GM23338 (cell line): ENCODE measurements around the gene NOSTRIN. TPM values are rescaled to one million over a fixed set of nuclear protein-coding genes. Genes with fewer than 3 reads are reported as not detected.

Experiments used
- ATAC-seq: fragments of 200-7000 bp; cut with Tn5 transposase; 3 replicates; pipeline ENCODE4 v1.9.1; 2020
- DNase-seq: peaks from one replicate; pipeline ENCODE4 v3.0.0-alpha.2; 2015; ENCODE audit warnings: low spot score
- H2AFZ ChIP-seq: fragments of 200-600 bp; sonication (generic); 2 replicates; pipeline ENCODE4 v1.8.0; 2016; ENCODE audit warnings: antibody characterized with exemption, mild to moderate bottlenecking, moderate library complexity
- H3F3A ChIP-seq: fragments of 200-600 bp; sonication (generic); replicated peaks from 2 replicates; pipeline ENCODE4 v1.8.0; 2017; ENCODE audit warnings: antibody characterized with exemption, mixed run types, low read depth
- H3K27ac ChIP-seq: fragments of 200-600 bp; sonication (generic); 2 replicates; pipeline ENCODE4 v1.6.1; 2016; ENCODE audit warnings: low read depth
- H3K27me3 ChIP-seq: fragments of 200-600 bp; sonication (generic); 2 replicates; pipeline ENCODE4 v1.8.0; 2016; ENCODE audit warnings: mild to moderate bottlenecking, mixed run types, moderate library complexity; ENCODE audit not compliant: insufficient read depth
- H3K36me3 ChIP-seq: fragments of 200-600 bp; sonication (generic); 2 replicates; pipeline ENCODE4 v1.8.0; 2016; ENCODE audit warnings: mild to moderate bottlenecking; ENCODE audit not compliant: insufficient read depth
- H3K4me1 ChIP-seq: fragments of 200-600 bp; sonication (generic); 2 replicates; pipeline ENCODE4 v1.8.0; 2016; ENCODE audit warnings: mild to moderate bottlenecking, moderate library complexity; ENCODE audit not compliant: insufficient read depth
- H3K4me2 ChIP-seq: fragments of 200-600 bp; sonication (generic); 2 replicates; pipeline ENCODE4 v1.7.1; 2017; ENCODE audit warnings: mixed run types
- H3K4me3 ChIP-seq: fragments of 200-600 bp; sonication (generic); 2 replicates; pipeline ENCODE4 v1.6.1; 2016; ENCODE audit warnings: mixed run types
- H3K79me2 ChIP-seq: fragments of 200-600 bp; sonication (generic); replicated peaks from 2 replicates; pipeline ENCODE4 v1.8.0; 2017; ENCODE audit warnings: mild to moderate bottlenecking; ENCODE audit not compliant: insufficient read depth
- H3K9me2 ChIP-seq: fragments of 200-600 bp; sonication (generic); 2 replicates; pipeline ENCODE4 v1.8.0; 2017; ENCODE audit not compliant: insufficient read depth
- H4K20me1 ChIP-seq: fragments of 200-600 bp; sonication (generic); replicated peaks from 2 replicates; pipeline ENCODE4 v1.8.0; 2017; ENCODE audit warnings: mild to moderate bottlenecking; ENCODE audit not compliant: insufficient read depth
- H3K27ac Mint-ChIP-seq: 2 replicates; pipeline ENCODE4 v1.8.0; 2020; ENCODE audit warnings: inconsistent platforms, mild to moderate bottlenecking, moderate library complexity, mixed read lengths
- H3K27me3 Mint-ChIP-seq: 3 replicates; pipeline ENCODE4 v1.8.0; 2022; ENCODE audit warnings: low read depth, mild to moderate bottlenecking, moderate library complexity, mixed read lengths, inconsistent platforms; ENCODE audit not compliant: insufficient read depth, poor library complexity
- H3K36me3 Mint-ChIP-seq: 3 replicates; pipeline ENCODE4 v1.8.0; 2021; ENCODE audit warnings: low read depth, mild to moderate bottlenecking, inconsistent platforms, moderate library complexity, mixed read lengths
- H3K4me1 Mint-ChIP-seq: 3 replicates; pipeline ENCODE4 v1.8.0; 2020; ENCODE audit warnings: mild to moderate bottlenecking, inconsistent platforms, mixed read lengths
- H3K4me3 Mint-ChIP-seq: 3 replicates; pipeline ENCODE4 v1.8.0; 2021; ENCODE audit warnings: moderate library complexity, mild to moderate bottlenecking, inconsistent platforms, mixed read lengths
- H3K9me3 Mint-ChIP-seq: 3 replicates; pipeline ENCODE4 v1.8.0; 2020; ENCODE audit warnings: moderate library complexity, mild to moderate bottlenecking, inconsistent platforms, mixed read lengths
- CREB1 ChIP-seq: fragments of 250-450 bp; sonication (Bioruptor Pico); IDR thresholded peaks from 2 replicates; pipeline ENCODE4 v1.5.0; 2020; ENCODE audit warnings: low read depth, mild to moderate bottlenecking, moderate library complexity
- EZH2 ChIP-seq: fragments of 200-600 bp; sonication (generic); IDR thresholded peaks from one replicate; pipeline ENCODE4 v1.8.0; 2017; ENCODE audit warnings: antibody characterized with exemption, mild to moderate bottlenecking, low read depth; ENCODE audit not compliant: unreplicated experiment
- EZH2phosphoT487 ChIP-seq: fragments of 200-600 bp; sonication (generic); IDR thresholded peaks from one replicate; pipeline ENCODE4 v1.8.1; 2018; ENCODE audit warnings: antibody characterized with exemption; ENCODE audit not compliant: unreplicated experiment
- NANOG ChIP-seq: IDR thresholded peaks from 2 replicates; pipeline ENCODE4 v1.6.1; 2016; ENCODE audit warnings: antibody characterized with exemption, borderline replicate concordance
- POLR2AphosphoS5 ChIP-seq: IDR thresholded peaks from 2 replicates; pipeline ENCODE4 v1.6.1; 2016; ENCODE audit warnings: antibody characterized with exemption, low read depth
- STAT1 ChIP-seq: IDR thresholded peaks from one replicate; pipeline ENCODE4 v1.6.1; 2016; ENCODE audit warnings: antibody characterized with exemption; ENCODE audit not compliant: unreplicated experiment
- ZNF114 ChIP-seq: fragments of 250-450 bp; sonication (Bioruptor Pico); IDR thresholded peaks from 2 replicates; pipeline ENCODE4 v1.5.0; 2020; ENCODE audit warnings: mild to moderate bottlenecking, moderate library complexity
- ZNF331 ChIP-seq: fragments of 250-450 bp; sonication (Bioruptor Pico); IDR thresholded peaks from 2 replicates; pipeline ENCODE4 v1.5.0; 2020; ENCODE audit warnings: low read depth, mild to moderate bottlenecking, moderate library complexity
- long read RNA-seq: library from polyadenylated mRNA; unstranded; transcript quantifications from one replicate; pipeline ENCODE4 v2.0.0, GENCODE V29; 2020; ENCODE audit not compliant: unreplicated experiment
- polyA plus RNA-seq: library from polyadenylated mRNA; unstranded; fragments of >200 nt; fragmentation: Nextera tagmentation; extraction: Ambion mirVana; gene quantifications from 2 replicates; pipeline ENCODE4 v1.2.1, GENCODE V29; 2016
- total RNA-seq: library from RNA; depleted of rRNA; stranded (reverse); fragments of >200 nt; shearing (Covaris generic); gene quantifications from 2 replicates; pipeline ENCODE4 v1.2.3, GENCODE V29; 2014; rRNA removed
- TF ChIP-seq, protein P1 (sequence below): IDR thresholded peaks from 2 replicates; pipeline ENCODE4 v1.6.1; 2016; ENCODE audit warnings: antibody characterized with exemption
- TF ChIP-seq, protein P2 (sequence below), 2 experiments: fragments of 200-600 bp in 1 of 2; sonication (generic) in 1 of 2; conservative IDR thresholded peaks; 2 replicates each; pipeline versions ENCODE4 v1.5.1 to v1.6.1; 2016 to 2017; ENCODE audit warnings: antibody characterized with exemption in 2 of 2, low read depth in 2 of 2, mild to moderate bottlenecking in 2 of 2, moderate library complexity in 1 of 2
- TF ChIP-seq, protein P3 (sequence below): fragments of 250-450 bp; sonication (Bioruptor Pico); IDR thresholded peaks from 2 replicates; pipeline ENCODE4 v1.5.0; 2020; ENCODE audit warnings: mild to moderate bottlenecking, moderate library complexity

NOSTRIN gene, protein sequence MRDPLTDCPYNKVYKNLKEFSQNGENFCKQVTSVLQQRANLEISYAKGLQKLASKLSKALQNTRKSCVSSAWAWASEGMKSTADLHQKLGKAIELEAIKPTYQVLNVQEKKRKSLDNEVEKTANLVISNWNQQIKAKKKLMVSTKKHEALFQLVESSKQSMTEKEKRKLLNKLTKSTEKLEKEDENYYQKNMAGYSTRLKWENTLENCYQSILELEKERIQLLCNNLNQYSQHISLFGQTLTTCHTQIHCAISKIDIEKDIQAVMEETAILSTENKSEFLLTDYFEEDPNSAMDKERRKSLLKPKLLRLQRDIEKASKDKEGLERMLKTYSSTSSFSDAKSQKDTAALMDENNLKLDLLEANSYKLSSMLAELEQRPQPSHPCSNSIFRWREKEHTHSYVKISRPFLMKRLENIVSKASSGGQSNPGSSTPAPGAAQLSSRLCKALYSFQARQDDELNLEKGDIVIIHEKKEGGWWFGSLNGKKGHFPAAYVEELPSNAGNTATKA
- total RNA-seq (not detected in 2 replicates), polyA plus RNA-seq (0.92 and 1.8 TPM in 2 replicates)
- long read RNA-seq = 0 reads

DNA sequence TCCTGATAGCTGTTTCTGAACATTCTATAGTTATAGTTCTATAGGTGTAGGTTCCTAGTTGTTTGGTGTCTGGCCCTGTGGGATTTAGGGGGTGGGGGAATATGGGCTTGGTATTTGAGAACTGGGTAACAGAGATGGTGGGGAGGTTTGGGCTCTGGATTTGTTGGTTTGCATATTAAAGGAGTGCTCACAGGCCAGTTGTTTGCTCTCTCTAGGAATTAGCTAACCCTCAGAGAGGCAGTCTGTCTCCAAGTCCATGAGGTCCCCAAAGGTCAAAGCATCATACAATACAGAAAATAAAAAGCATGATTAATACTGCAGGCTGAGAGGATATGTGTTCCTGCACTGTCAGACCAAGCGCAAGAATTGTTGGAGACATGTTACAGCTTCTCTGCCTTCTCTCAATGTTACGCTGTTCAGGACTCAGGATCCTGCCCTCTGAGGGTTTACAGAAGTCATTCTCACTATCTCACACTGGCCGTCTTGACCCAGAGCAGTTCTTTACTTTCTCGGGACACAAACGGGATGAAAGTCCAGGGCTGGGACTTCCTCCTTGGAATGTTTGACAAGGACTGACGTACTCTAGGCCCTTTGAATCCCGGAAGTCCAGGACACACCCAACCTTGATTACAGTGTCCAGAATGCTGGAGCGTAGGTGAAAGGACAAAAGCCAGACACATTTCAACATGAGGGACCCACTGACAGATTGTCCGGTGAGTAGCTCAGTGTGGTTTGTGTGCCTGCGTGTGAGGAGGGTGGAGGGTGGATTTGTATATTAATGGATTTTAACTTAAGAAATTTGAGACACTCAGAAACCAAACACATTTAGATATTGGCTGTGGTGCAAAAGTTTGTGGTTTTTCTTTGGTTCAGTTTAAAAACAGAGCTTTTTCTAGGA is at the start of gene NOSTRIN:
Gene NOSTRIN (plus strand): TSS at position 677 of the 898 bp plus-strand sequence. CDS start 10 bp downstream, at position 687.
- Mint-ChIP-seq H3K36me3 (no peaks in the 10 kb centered on the region), H3K4me3 (no peak within 1 kb of the TSS), H3K27ac (no peak within 1 kb of the TSS), H3K27me3 (peaks cover 2% of the 10 kb centered on the region), H3K4me1 (peaks cover 44% of the 10 kb centered on the region), H3K9me3 (no peaks in the 10 kb centered on the region)
- no peaks in the 10 kb centered on the region for H3F3A ChIP-seq
- H3K4me2 ChIP-seq = peak within 1 kb of the TSS; percentile 16; the same call in 1 of the 2 replicates
- H3K27ac ChIP-seq = no peak within 1 kb of the TSS
- H3K27me3 ChIP-seq = no peaks in the 10 kb centered on the region
- peaks cover 39% of the 10 kb centered on the region for H3K4me1 ChIP-seq
- H3K4me3 ChIP-seq = no peak within 1 kb of the TSS
- H4K20me1 ChIP-seq = no peaks in the 10 kb centered on the region
- H3K79me2 ChIP-seq = no peaks in the 10 kb centered on the region
- H3K9me2 ChIP-seq = peaks cover 12% of the 10 kb centered on the region; the same call in 1 of the 2 replicates
- ATAC-seq (peak; percentile 63), DNase-seq (no peak)
- peak within 1 kb of the TSS; percentile 74 for H2AFZ ChIP-seq
- no peaks in the 10 kb centered on the region for H3K36me3 ChIP-seq
- TF ChIP-seq STAT1 = no peak
- TF ChIP-seq, protein P1, sequence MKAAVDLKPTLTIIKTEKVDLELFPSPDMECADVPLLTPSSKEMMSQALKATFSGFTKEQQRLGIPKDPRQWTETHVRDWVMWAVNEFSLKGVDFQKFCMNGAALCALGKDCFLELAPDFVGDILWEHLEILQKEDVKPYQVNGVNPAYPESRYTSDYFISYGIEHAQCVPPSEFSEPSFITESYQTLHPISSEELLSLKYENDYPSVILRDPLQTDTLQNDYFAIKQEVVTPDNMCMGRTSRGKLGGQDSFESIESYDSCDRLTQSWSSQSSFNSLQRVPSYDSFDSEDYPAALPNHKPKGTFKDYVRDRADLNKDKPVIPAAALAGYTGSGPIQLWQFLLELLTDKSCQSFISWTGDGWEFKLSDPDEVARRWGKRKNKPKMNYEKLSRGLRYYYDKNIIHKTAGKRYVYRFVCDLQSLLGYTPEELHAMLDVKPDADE = no peak
- TF ChIP-seq CREB1 (CRISPR knock-in tag) = no peak
- TF ChIP-seq NANOG = no peak
- no peak for TF ChIP-seq ZNF331 (CRISPR knock-in tag)
- TF ChIP-seq EZH2 = no peak
- TF ChIP-seq, protein P2, sequence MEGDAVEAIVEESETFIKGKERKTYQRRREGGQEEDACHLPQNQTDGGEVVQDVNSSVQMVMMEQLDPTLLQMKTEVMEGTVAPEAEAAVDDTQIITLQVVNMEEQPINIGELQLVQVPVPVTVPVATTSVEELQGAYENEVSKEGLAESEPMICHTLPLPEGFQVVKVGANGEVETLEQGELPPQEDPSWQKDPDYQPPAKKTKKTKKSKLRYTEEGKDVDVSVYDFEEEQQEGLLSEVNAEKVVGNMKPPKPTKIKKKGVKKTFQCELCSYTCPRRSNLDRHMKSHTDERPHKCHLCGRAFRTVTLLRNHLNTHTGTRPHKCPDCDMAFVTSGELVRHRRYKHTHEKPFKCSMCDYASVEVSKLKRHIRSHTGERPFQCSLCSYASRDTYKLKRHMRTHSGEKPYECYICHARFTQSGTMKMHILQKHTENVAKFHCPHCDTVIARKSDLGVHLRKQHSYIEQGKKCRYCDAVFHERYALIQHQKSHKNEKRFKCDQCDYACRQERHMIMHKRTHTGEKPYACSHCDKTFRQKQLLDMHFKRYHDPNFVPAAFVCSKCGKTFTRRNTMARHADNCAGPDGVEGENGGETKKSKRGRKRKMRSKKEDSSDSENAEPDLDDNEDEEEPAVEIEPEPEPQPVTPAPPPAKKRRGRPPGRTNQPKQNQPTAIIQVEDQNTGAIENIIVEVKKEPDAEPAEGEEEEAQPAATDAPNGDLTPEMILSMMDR (conservative IDR thresholded peaks at IDR 0.05; ENCODE audit: low read depth in 2 of 2) = no peak
- TF ChIP-seq, protein P3, sequence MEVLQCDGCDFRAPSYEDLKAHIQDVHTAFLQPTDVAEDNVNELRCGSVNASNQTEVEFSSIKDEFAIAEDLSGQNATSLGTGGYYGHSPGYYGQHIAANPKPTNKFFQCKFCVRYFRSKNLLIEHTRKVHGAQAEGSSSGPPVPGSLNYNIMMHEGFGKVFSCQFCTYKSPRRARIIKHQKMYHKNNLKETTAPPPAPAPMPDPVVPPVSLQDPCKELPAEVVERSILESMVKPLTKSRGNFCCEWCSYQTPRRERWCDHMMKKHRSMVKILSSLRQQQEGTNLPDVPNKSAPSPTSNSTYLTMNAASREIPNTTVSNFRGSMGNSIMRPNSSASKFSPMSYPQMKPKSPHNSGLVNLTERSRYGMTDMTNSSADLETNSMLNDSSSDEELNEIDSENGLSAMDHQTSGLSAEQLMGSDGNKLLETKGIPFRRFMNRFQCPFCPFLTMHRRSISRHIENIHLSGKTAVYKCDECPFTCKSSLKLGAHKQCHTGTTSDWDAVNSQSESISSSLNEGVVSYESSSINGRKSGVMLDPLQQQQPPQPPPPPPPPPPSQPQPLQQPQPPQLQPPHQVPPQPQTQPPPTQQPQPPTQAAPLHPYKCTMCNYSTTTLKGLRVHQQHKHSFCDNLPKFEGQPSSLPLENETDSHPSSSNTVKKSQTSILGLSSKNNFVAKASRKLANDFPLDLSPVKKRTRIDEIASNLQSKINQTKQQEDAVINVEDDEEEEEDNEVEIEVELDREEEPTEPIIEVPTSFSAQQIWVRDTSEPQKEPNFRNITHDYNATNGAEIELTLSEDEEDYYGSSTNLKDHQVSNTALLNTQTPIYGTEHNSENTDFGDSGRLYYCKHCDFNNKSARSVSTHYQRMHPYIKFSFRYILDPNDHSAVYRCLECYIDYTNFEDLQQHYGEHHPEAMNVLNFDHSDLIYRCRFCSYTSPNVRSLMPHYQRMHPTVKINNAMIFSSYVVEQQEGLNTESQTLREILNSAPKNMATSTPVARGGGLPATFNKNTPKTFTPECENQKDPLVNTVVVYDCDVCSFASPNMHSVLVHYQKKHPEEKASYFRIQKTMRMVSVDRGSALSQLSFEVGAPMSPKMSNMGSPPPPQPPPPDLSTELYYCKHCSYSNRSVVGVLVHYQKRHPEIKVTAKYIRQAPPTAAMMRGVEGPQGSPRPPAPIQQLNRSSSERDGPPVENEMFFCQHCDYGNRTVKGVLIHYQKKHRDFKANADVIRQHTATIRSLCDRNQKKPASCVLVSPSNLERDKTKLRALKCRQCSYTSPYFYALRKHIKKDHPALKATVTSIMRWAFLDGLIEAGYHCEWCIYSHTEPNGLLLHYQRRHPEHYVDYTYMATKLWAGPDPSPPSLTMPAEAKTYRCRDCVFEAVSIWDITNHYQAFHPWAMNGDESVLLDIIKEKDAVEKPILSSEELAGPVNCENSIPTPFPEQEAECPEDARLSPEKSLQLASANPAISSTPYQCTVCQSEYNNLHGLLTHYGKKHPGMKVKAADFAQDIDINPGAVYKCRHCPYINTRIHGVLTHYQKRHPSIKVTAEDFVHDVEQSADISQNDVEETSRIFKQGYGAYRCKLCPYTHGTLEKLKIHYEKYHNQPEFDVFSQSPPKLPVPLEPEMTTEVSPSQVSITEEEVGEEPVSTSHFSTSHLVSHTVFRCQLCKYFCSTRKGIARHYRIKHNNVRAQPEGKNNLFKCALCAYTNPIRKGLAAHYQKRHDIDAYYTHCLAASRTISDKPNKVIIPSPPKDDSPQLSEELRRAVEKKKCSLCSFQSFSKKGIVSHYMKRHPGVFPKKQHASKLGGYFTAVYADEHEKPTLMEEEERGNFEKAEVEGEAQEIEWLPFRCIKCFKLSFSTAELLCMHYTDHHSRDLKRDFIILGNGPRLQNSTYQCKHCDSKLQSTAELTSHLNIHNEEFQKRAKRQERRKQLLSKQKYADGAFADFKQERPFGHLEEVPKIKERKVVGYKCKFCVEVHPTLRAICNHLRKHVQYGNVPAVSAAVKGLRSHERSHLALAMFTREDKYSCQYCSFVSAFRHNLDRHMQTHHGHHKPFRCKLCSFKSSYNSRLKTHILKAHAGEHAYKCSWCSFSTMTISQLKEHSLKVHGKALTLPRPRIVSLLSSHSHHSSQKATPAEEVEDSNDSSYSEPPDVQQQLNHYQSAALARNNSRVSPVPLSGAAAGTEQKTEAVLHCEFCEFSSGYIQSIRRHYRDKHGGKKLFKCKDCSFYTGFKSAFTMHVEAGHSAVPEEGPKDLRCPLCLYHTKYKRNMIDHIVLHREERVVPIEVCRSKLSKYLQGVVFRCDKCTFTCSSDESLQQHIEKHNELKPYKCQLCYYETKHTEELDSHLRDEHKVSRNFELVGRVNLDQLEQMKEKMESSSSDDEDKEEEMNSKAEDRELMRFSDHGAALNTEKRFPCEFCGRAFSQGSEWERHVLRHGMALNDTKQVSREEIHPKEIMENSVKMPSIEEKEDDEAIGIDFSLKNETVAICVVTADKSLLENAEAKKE (CRISPR knock-in tag) = no peak
- TF ChIP-seq EZH2phosphoT487 = no peak
- no peak for TF ChIP-seq POLR2AphosphoS5
- TF ChIP-seq ZNF114 (CRISPR knock-in tag) = no peak
